ENCODE measurements around the gene AMIGO2.

GRCh38 chr12:47084172-47084571, 4.4 kb upstream of the AMIGO2 start:
- TF ChIP-seq GATA2 (IDR thresholded peaks at IDR 0.05; ENCODE audit: low read depth, low read length) = no peak
- no peak for TF ChIP-seq GATA3 (IDR thresholded peaks at IDR 0.05; ENCODE audit: low read depth, low read length)
